ENCODE data around the gene RAC2.

DNA sequence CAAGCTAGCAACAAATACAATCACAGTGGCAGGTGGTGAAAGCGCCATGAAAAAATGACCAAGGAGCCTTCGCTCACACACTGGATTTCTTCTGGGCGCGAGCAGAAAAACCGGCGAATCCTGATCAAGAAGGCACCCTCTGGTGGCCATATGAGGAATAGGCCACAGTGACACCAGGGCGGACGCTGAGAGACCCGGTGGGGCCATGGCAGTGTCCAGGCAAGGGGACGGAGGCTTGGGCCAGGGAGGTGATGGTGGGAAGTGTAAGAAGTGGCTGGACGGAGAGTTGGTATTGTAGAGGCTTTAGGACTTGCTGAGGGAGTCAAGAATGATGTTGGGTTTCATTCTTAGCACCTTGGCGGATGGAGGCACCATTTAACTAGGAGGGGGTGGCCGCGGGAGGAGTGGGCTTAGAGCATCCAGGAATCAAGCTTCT, 16.9 kb upstream of the RAC2 start:
- TF ChIP-seq CTCF (IDR thresholded peaks at IDR 0.05) (peak; percentile 84 to 95 (median 86)), POLR2AphosphoS5 (IDR thresholded peaks at IDR 0.05) (no peak), EP300 (IDR thresholded peaks at IDR 0.05) (no peak)
